Measurements from ENCODE around the gene HOXC6. TPM values are rescaled to one million over a fixed set of nuclear protein-coding genes. Genes with fewer than 3 reads are reported as not detected.

HOXC6 gene
- total and polyA plus RNA-seq, 9 of the 15 experiments (the other 6 are each of a cell fraction or from before 2014, with no cell fraction given), result 0.06 to 4.0 (median 1.4) TPM

GRCh38 chr12:54015018-54015931, 13.0 kb upstream of the HOXC6 start:
- Histone ChIP-seq H3K9ac (ENCODE audit: insufficient read depth in 1 of 2, low read depth in 2 of 2, low read length in 2 of 2) (no peak overlapping the region), H3K4me3 (no peak overlapping the region), H3K9me3 (replicated peaks; ENCODE audit: control insufficient read depth, insufficient read depth, low read depth, low read length) (no peaks in the 10 kb centered on the region), H3K9me1 (ENCODE audit: control insufficient read depth, insufficient read depth, low read length) (no peaks in the 10 kb centered on the region), H3K27ac (ENCODE audit: extremely low read depth, low read depth, low read length) (no peak overlapping the region), H3K27me3 (ENCODE audit: control insufficient read depth in 2 of 2, insufficient read depth in 2 of 2, low read length in 2 of 2) (no peaks in the 10 kb centered on the region), H3K36me3 (ENCODE audit: control insufficient read depth, insufficient read depth, low read length) (no peaks in the 10 kb centered on the region), H2AFZ (ENCODE audit: low read depth, low read length) (no peak overlapping the region), H3K79me2 (ENCODE audit: control insufficient read depth, insufficient read depth, low read length) (peaks cover 3% of the 10 kb centered on the region; the same call in 2 of the 3 replicates), H4K20me1 (replicated peaks; ENCODE audit: control insufficient read depth, insufficient read depth, low read length) (no peaks in the 10 kb centered on the region), H3K4me2 (ENCODE audit: insufficient read depth, low read length) (no peak overlapping the region), H3K4me1 (replicated peaks in 1 of 2; ENCODE audit: control insufficient read depth in 2 of 2, insufficient read depth in 2 of 2, low read length in 2 of 2) (peaks cover 19 to 33% of the 10 kb centered on the region in 2 experiments)
- ATAC-seq, result no peak
- 72% methylated on average over 23 of the region's 23 CpGs for WGBS (ENCODE audit: insufficient coverage, low coverage, missing lambda C conversion rate)
- in situ Hi-C loops (cut with MboI), result no loop called here
- intact Hi-C loops (cut with micrococcal nuclease), result loop anchor here (10.0 kb wide), 1 partner anchor 280 kb away; no protein-coding TSS in a partner anchor
- no TSS peak for BruUV-seq (replicated peaks)
- TF ChIP-seq CEBPG (CRISPR knock-in tag; IDR thresholded peaks at IDR 0.05), result peak; percentile 24; the same call in 1 of the 2 replicates
- TF ChIP-seq CEBPG (tag; conservative IDR thresholded peaks at IDR 0.05 in 1 of 2, IDR thresholded peaks at IDR 0.05 in 1 of 2), result no peak
- no peak for TF ChIP-seq ATF4 (CRISPR knock-in tag; IDR thresholded peaks at IDR 0.05)
- TF ChIP-seq ZFX (CRISPR knock-in tag; IDR thresholded peaks at IDR 0.05), result peak; percentile 14; the same call in 1 of the 2 replicates
- no peak for FAIRE-seq
- no peak for DNase-seq (ENCODE audit: extremely low read depth in 1 of 4, low spot score in 3 of 4)
- CTCF ChIA-PET (ENCODE audit: low intra/inter-chr PET ratio), result no interaction called here
- POLR2A ChIA-PET, result interaction anchor here (0.6 to 1.2 kb wide), 3 partner anchors 18 to 675 kb away, joined by 3 to 4 read pairs (median 3); no protein-coding TSS in a partner anchor
